Astrocyte (in vitro differentiated cells and primary cell): ENCODE data around the gene GH2. TPM values are rescaled to one million over a fixed set of nuclear protein-coding genes. Genes with fewer than 3 reads are reported as not detected.

Experiments used
- DNase-seq: peaks from one replicate; pipeline ENCODE4 v3.0.0-alpha.2; 2010; ENCODE audit warnings: low read depth
- FAIRE-seq: peaks from 2 replicates; lab custom pipeline; 2011; peaks lifted over from hg19 to GRCh38; lab: Jason Lieb, UNC
- H2AFZ ChIP-seq: 2 replicates; pipeline ENCODE4 v1.6.0; 2012; ENCODE audit warnings: low read depth, low read length, inconsistent platforms
- H3K27ac ChIP-seq: 2 replicates; pipeline ENCODE4 v1.5.1; 2011; ENCODE audit warnings: low read depth, low read length, inconsistent platforms
- H3K27me3 ChIP-seq: 2 replicates; pipeline ENCODE4 v1.6.0; 2011; ENCODE audit warnings: low read length, inconsistent platforms; ENCODE audit not compliant: insufficient read depth
- H3K36me3 ChIP-seq: 2 replicates; pipeline ENCODE4 v1.5.1; 2011; ENCODE audit warnings: low read length, inconsistent platforms; ENCODE audit not compliant: insufficient read depth
- H3K4me1 ChIP-seq: 2 replicates; pipeline ENCODE4 v1.5.1; 2011; ENCODE audit warnings: low read length, inconsistent platforms; ENCODE audit not compliant: insufficient read depth
- H3K4me2 ChIP-seq: 2 replicates; pipeline ENCODE4 v1.6.0; 2012; ENCODE audit warnings: low read length, inconsistent platforms
- H3K4me3 ChIP-seq: 2 replicates; pipeline ENCODE4 v1.5.1; 2011; ENCODE audit warnings: low read depth, mild to moderate bottlenecking, low read length, inconsistent platforms; ENCODE audit not compliant: insufficient read depth
- H3K79me2 ChIP-seq: 2 replicates; pipeline ENCODE4 v1.6.0; 2012; ENCODE audit warnings: mild to moderate bottlenecking, low read length, inconsistent platforms; ENCODE audit not compliant: insufficient read depth
- H3K9ac ChIP-seq: 2 replicates; pipeline ENCODE4 v1.6.0; 2012; ENCODE audit warnings: mild to moderate bottlenecking, low read length, inconsistent platforms
- H3K9me3 ChIP-seq: 2 replicates; pipeline ENCODE4 v1.5.1; 2012; ENCODE audit warnings: low read depth, mild to moderate bottlenecking, low read length, inconsistent platforms; ENCODE audit not compliant: insufficient read depth
- H4K20me1 ChIP-seq: 2 replicates; pipeline ENCODE4 v1.6.0; 2012; ENCODE audit warnings: low read length, inconsistent platforms; ENCODE audit not compliant: insufficient read depth
- H3K27ac Mint-ChIP-seq: one replicate; pipeline ENCODE4 v1.8.0; 2021; ENCODE audit warnings: mild to moderate bottlenecking, mixed read lengths; ENCODE audit not compliant: unreplicated experiment
- H3K27me3 Mint-ChIP-seq: one replicate; pipeline ENCODE4 v1.8.0; 2021; ENCODE audit warnings: low read depth, mixed read lengths; ENCODE audit not compliant: unreplicated experiment
- H3K36me3 Mint-ChIP-seq: one replicate; pipeline ENCODE4 v1.8.0; 2021; ENCODE audit warnings: low read depth, mixed read lengths; ENCODE audit not compliant: unreplicated experiment
- H3K4me1 Mint-ChIP-seq: one replicate; pipeline ENCODE4 v1.8.0; 2021; ENCODE audit warnings: low read depth, mixed read lengths; ENCODE audit not compliant: unreplicated experiment
- H3K4me3 Mint-ChIP-seq: one replicate; pipeline ENCODE4 v1.8.0; 2021; ENCODE audit warnings: mild to moderate bottlenecking, moderate library complexity, mixed read lengths; ENCODE audit not compliant: unreplicated experiment
- H3K9me3 Mint-ChIP-seq: one replicate; pipeline ENCODE4 v1.8.0; 2021; ENCODE audit warnings: mild to moderate bottlenecking, mixed read lengths; ENCODE audit not compliant: unreplicated experiment
- CTCF ChIP-seq: IDR thresholded peaks from 2 replicates; pipeline ENCODE4 v1.5.1; 2011; ENCODE audit warnings: low read depth, mild to moderate bottlenecking, inconsistent platforms, low read length, moderate library complexity; ENCODE audit not compliant: insufficient read depth
- EZH2 ChIP-seq: IDR thresholded peaks from 2 replicates; pipeline ENCODE4 v1.6.1; 2012; ENCODE audit warnings: mild to moderate bottlenecking, low read length, inconsistent platforms; ENCODE audit not compliant: insufficient read depth
- total RNA-seq: library from RNA; stranded (reverse); gene quantifications from 2 replicates; pipeline ENCODE4 v1.2.1, GENCODE V29; 2021

Gene GH2
- total RNA-seq, 1 donor from 2014 or later: not detected

- Histone ChIP-seq H3K36me3 (no peaks in the 10 kb centered on the region), H3K4me3 (no peak overlapping the region), H3K27me3 (peaks cover 14% of the 10 kb centered on the region), H3K9ac (no peak overlapping the region), H3K79me2 (no peaks in the 10 kb centered on the region), H3K9me3 (no peaks in the 10 kb centered on the region), H2AFZ (no peak overlapping the region), H3K4me2 (no peak overlapping the region), H3K27ac (no peak overlapping the region), H3K4me1 (peaks cover 3% of the 10 kb centered on the region), H4K20me1 (no peaks in the 10 kb centered on the region)
- Mint-ChIP-seq H3K4me1 (no peaks in the 10 kb centered on the region), H3K27ac (no peak overlapping the region), H3K4me3 (no peak overlapping the region), H3K9me3 (peaks cover 12% of the 10 kb centered on the region), H3K36me3 (no peaks in the 10 kb centered on the region), H3K27me3 (peaks cover 10% of the 10 kb centered on the region)
- no peak for TF ChIP-seq EZH2
- TF ChIP-seq CTCF: no peak
- no peak for DNase-seq
- FAIRE-seq: no peak
Observed at GRCh38 chr17:63850401-63850800, 31.3 kb downstream of the GH2 start.

GRCh38 chr17:63848834-63849689 is 32.7 kb downstream of the GH2 start:
- TF ChIP-seq EZH2 (no peak), CTCF (peak; percentile 36)
- Mint-ChIP-seq H3K4me1 (no peaks in the 10 kb centered on the region), H3K4me3 (peak overlapping the region; percentile 62), H3K36me3 (no peaks in the 10 kb centered on the region), H3K9me3 (peaks cover 12% of the 10 kb centered on the region), H3K27me3 (peaks cover 8% of the 10 kb centered on the region), H3K27ac (peak overlapping the region; percentile 35)
- peak overlapping the region; percentile 24 for H3K27ac ChIP-seq
- H3K79me2 ChIP-seq: no peaks in the 10 kb centered on the region
- no peaks in the 10 kb centered on the region for H3K36me3 ChIP-seq
- peak overlapping the region; percentile 76 for H3K9ac ChIP-seq
- peaks cover 10% of the 10 kb centered on the region for H3K27me3 ChIP-seq
- DNase-seq (peak; percentile 72), FAIRE-seq (no peak)
- H2AFZ ChIP-seq: peak overlapping the region; percentile 100
- H3K4me3 ChIP-seq: peak overlapping the region; percentile 38
- no peaks in the 10 kb centered on the region for H4K20me1 ChIP-seq
- peak overlapping the region; percentile 82 for H3K4me2 ChIP-seq
- H3K4me1 ChIP-seq: peaks cover 3% of the 10 kb centered on the region
- H3K9me3 ChIP-seq: no peaks in the 10 kb centered on the region
